ENCODE data around the gene CRMP1. TPM values are rescaled to one million over a fixed set of nuclear protein-coding genes. Genes with fewer than 3 reads are reported as not detected.

CRMP1 gene
- total RNA-seq, 1 donor from 2014 or later = 67.4 TPM

- Histone ChIP-seq H3K27ac (ENCODE audit: low read depth, low read length) (no peak overlapping the region), H2AFZ (ENCODE audit: low read depth, low read length) (no peak overlapping the region), H3K9me3 (ENCODE audit: insufficient read depth, low read depth, low read length) (peaks cover 4% of the 10 kb centered on the region), H3K36me3 (ENCODE audit: insufficient read depth, low read length) (no peaks in the 10 kb centered on the region), H3K4me2 (ENCODE audit: low read length) (no peak overlapping the region), H3K9ac (ENCODE audit: low read length) (no peak overlapping the region), H3K4me1 (ENCODE audit: insufficient read depth, low read length) (no peaks in the 10 kb centered on the region), H4K20me1 (ENCODE audit: insufficient read depth, low read length) (no peaks in the 10 kb centered on the region), H3K79me2 (ENCODE audit: insufficient read depth, low read length) (no peaks in the 10 kb centered on the region), H3K4me3 (ENCODE audit: insufficient read depth, low read depth, low read length) (no peak overlapping the region), H3K27me3 (ENCODE audit: insufficient read depth, low read length) (peaks cover 40% of the 10 kb centered on the region)
- DNase-seq (ENCODE audit: low read depth) (no peak), FAIRE-seq (no peak)
- TF ChIP-seq, protein P1, sequence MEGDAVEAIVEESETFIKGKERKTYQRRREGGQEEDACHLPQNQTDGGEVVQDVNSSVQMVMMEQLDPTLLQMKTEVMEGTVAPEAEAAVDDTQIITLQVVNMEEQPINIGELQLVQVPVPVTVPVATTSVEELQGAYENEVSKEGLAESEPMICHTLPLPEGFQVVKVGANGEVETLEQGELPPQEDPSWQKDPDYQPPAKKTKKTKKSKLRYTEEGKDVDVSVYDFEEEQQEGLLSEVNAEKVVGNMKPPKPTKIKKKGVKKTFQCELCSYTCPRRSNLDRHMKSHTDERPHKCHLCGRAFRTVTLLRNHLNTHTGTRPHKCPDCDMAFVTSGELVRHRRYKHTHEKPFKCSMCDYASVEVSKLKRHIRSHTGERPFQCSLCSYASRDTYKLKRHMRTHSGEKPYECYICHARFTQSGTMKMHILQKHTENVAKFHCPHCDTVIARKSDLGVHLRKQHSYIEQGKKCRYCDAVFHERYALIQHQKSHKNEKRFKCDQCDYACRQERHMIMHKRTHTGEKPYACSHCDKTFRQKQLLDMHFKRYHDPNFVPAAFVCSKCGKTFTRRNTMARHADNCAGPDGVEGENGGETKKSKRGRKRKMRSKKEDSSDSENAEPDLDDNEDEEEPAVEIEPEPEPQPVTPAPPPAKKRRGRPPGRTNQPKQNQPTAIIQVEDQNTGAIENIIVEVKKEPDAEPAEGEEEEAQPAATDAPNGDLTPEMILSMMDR (IDR thresholded peaks at IDR 0.05; ENCODE audit: insufficient read depth, low read depth, low read length) = no peak
- TF ChIP-seq EZH2 (IDR thresholded peaks at IDR 0.05; ENCODE audit: insufficient read depth, low read length) = no peak
- Mint-ChIP-seq H3K4me3 (ENCODE audit: unreplicated experiment) (no peak overlapping the region), H3K36me3 (ENCODE audit: low read depth, unreplicated experiment) (peaks cover 4% of the 10 kb centered on the region), H3K27me3 (ENCODE audit: low read depth, unreplicated experiment) (peaks cover 84% of the 10 kb centered on the region), H3K27ac (ENCODE audit: unreplicated experiment) (no peak overlapping the region), H3K9me3 (ENCODE audit: unreplicated experiment) (peaks cover 10% of the 10 kb centered on the region), H3K4me1 (ENCODE audit: low read depth, unreplicated experiment) (peaks cover 9% of the 10 kb centered on the region)
Measured at GRCh38 chr4:5899396-5899795, 6.5 kb upstream of the CRMP1 start.

DNA sequence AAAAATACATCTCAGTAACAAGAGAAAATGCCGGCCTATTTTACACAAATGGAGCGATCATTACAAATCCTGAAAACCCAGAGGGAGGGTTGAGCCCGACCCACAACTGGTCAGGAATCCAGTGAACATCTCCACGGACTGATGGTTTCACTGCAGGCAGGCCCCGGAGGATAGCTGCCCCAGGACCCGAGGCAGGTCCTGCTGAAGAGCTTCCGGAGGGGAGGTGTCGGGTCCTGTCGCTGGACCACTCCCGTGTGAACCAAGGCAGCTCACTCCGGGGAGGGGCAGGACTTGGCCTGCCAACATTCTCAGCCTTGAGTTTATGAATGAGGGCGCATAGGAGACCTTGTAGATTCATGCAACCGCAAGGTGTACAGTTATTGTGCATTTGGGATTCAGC, 4.8 kb upstream of the CRMP1 start:
- Mint-ChIP-seq H3K36me3 (ENCODE audit: low read depth, unreplicated experiment) (peaks cover 4% of the 10 kb centered on the region), H3K4me1 (ENCODE audit: low read depth, unreplicated experiment) (peaks cover 9% of the 10 kb centered on the region), H3K27ac (ENCODE audit: unreplicated experiment) (no peak overlapping the region), H3K4me3 (ENCODE audit: unreplicated experiment) (no peak overlapping the region), H3K27me3 (ENCODE audit: low read depth, unreplicated experiment) (peaks cover 84% of the 10 kb centered on the region), H3K9me3 (ENCODE audit: unreplicated experiment) (peaks cover 10% of the 10 kb centered on the region)
- no peak for DNase-seq (ENCODE audit: low read depth)
- H3K9ac ChIP-seq (ENCODE audit: low read length) = no peak overlapping the region
- no peak overlapping the region for H2AFZ ChIP-seq (ENCODE audit: low read depth, low read length)
- H3K9me3 ChIP-seq (ENCODE audit: insufficient read depth, low read depth, low read length) = peaks cover 4% of the 10 kb centered on the region
- H3K79me2 ChIP-seq (ENCODE audit: insufficient read depth, low read length) = no peaks in the 10 kb centered on the region
- H4K20me1 ChIP-seq (ENCODE audit: insufficient read depth, low read length) = peaks cover 4% of the 10 kb centered on the region
- no peaks in the 10 kb centered on the region for H3K36me3 ChIP-seq (ENCODE audit: insufficient read depth, low read length)
- H3K27me3 ChIP-seq (ENCODE audit: insufficient read depth, low read length) = peaks cover 52% of the 10 kb centered on the region
- H3K4me3 ChIP-seq (ENCODE audit: insufficient read depth, low read depth, low read length) = no peak overlapping the region
- FAIRE-seq = no peak
- TF ChIP-seq EZH2 (IDR thresholded peaks at IDR 0.05; ENCODE audit: insufficient read depth, low read length) = no peak
- TF ChIP-seq, protein P1 (IDR thresholded peaks at IDR 0.05; ENCODE audit: insufficient read depth, low read depth, low read length) = no peak
- H3K27ac ChIP-seq (ENCODE audit: low read depth, low read length) = no peak overlapping the region
- no peaks in the 10 kb centered on the region for H3K4me1 ChIP-seq (ENCODE audit: insufficient read depth, low read length)
- H3K4me2 ChIP-seq (ENCODE audit: low read length) = no peak overlapping the region

DNA sequence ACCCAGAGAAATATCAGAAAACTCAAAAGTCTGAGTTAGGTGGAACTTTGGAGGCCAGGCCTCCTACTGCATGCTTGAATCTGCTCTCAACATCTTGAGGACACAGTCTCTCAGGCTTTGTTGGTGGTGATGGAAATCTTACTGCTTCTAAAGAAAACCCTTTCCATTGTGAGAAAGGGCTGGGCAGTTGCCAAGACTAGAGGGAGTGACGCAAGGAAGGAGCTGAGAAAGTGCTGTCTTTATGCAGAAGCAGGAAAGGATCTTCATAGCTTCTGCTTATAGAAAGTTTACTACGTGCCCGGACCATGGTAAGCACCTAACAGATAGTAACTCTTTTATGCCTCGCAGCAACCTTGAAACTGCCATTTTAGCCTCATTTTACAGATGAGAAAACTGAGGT, 2.4 kb upstream of the CRMP1 start:
- peaks cover 4% of the 10 kb centered on the region for H3K36me3 Mint-ChIP-seq (ENCODE audit: low read depth, unreplicated experiment)
- Histone ChIP-seq H3K4me3 (ENCODE audit: insufficient read depth, low read depth, low read length) (no peak overlapping the region), H3K9me3 (ENCODE audit: insufficient read depth, low read depth, low read length) (peaks cover 4% of the 10 kb centered on the region), H3K27ac (ENCODE audit: low read depth, low read length) (no peak overlapping the region), H3K4me1 (ENCODE audit: insufficient read depth, low read length) (peaks cover 4% of the 10 kb centered on the region), H3K36me3 (ENCODE audit: insufficient read depth, low read length) (no peaks in the 10 kb centered on the region), H3K4me2 (ENCODE audit: low read length) (no peak overlapping the region), H3K9ac (ENCODE audit: low read length) (no peak overlapping the region), H2AFZ (ENCODE audit: low read depth, low read length) (no peak overlapping the region), H3K79me2 (ENCODE audit: insufficient read depth, low read length) (no peaks in the 10 kb centered on the region), H4K20me1 (ENCODE audit: insufficient read depth, low read length) (peaks cover 4% of the 10 kb centered on the region), H3K27me3 (ENCODE audit: insufficient read depth, low read length) (peaks cover 65% of the 10 kb centered on the region)
- DNase-seq (ENCODE audit: low read depth) (no peak), FAIRE-seq (no peak)
- peaks cover 10% of the 10 kb centered on the region for H3K9me3 Mint-ChIP-seq (ENCODE audit: unreplicated experiment)
- H3K4me3 Mint-ChIP-seq (ENCODE audit: unreplicated experiment) = no peak overlapping the region
- TF ChIP-seq, protein P1 (IDR thresholded peaks at IDR 0.05; ENCODE audit: insufficient read depth, low read depth, low read length) = no peak
- TF ChIP-seq EZH2 (IDR thresholded peaks at IDR 0.05; ENCODE audit: insufficient read depth, low read length) = no peak
- peaks cover 11% of the 10 kb centered on the region for H3K4me1 Mint-ChIP-seq (ENCODE audit: low read depth, unreplicated experiment)
- H3K27me3 Mint-ChIP-seq (ENCODE audit: low read depth, unreplicated experiment) = peaks cover 78% of the 10 kb centered on the region
- no peak overlapping the region for H3K27ac Mint-ChIP-seq (ENCODE audit: unreplicated experiment)
